Ascending aorta (tissue), 2 donors: ENCODE measurements around the gene SLC26A9. TPM values are rescaled to one million over a fixed set of nuclear protein-coding genes. Genes with fewer than 3 reads are reported as not detected.

Experiments
- DNase-seq, 2 donors: peaks; one replicate each; pipeline ENCODE4 v3.0.0-alpha.2; 2019; ENCODE audit warnings: low spot score in 2 of 2
- H3K27ac ChIP-seq, 2 donors: fragments of 200-600 bp; sonication (generic); one replicate each; pipeline ENCODE4 v1.5.1; 2016 to 2017; ENCODE audit warnings: mild to moderate bottlenecking in 1 of 2
- H3K27me3 ChIP-seq: fragments of 200-600 bp; sonication (generic); one replicate; pipeline ENCODE4 v1.5.1; 2017
- H3K36me3 ChIP-seq, 2 donors: fragments of 200-600 bp; sonication (generic); one replicate each; pipeline ENCODE4 v1.5.1; 2016
- H3K4me1 ChIP-seq, 2 donors: fragments of 200-600 bp; sonication (generic); one replicate each; pipeline ENCODE4 v1.5.1; 2016 to 2017; ENCODE audit warnings: mild to moderate bottlenecking in 1 of 2
- H3K4me3 ChIP-seq, 2 donors: fragments of 200-600 bp; sonication (generic); one replicate each; pipeline ENCODE4 v1.5.1; 2016 to 2017; ENCODE audit warnings: mild to moderate bottlenecking in 1 of 2
- H3K9me3 ChIP-seq, 2 donors: fragments of 200-600 bp; sonication (generic); one replicate each; pipeline ENCODE4 v1.5.1; 2016
- intact Hi-C: fragments of 100-400 bp; cut with DNase I; formaldehyde crosslinking; loops from one replicate; pipeline ENCODE4 v1.15.1; 2023
- total RNA-seq: library from RNA; depleted of rRNA; stranded (reverse); fragments of >200 nt; gene quantifications from one replicate; pipeline ENCODE4 v1.1.0, GENCODE V29; 2016
- TF ChIP-seq, protein P1 (sequence below), 3 experiments: fragments of 200-600 bp in 2 of 3; fragments of 450-650 bp in 1 of 3; sonication (generic) in 2 of 3; IDR thresholded peaks; one replicate each; pipeline ENCODE4 v1.5.1; 2016 to 2019; ENCODE audit warnings: antibody characterized with exemption in 3 of 3, mild to moderate bottlenecking in 1 of 3, moderate library complexity in 1 of 3

Gene SLC26A9
- total RNA-seq, 1 donor from 2014 or later = not detected

DNA sequence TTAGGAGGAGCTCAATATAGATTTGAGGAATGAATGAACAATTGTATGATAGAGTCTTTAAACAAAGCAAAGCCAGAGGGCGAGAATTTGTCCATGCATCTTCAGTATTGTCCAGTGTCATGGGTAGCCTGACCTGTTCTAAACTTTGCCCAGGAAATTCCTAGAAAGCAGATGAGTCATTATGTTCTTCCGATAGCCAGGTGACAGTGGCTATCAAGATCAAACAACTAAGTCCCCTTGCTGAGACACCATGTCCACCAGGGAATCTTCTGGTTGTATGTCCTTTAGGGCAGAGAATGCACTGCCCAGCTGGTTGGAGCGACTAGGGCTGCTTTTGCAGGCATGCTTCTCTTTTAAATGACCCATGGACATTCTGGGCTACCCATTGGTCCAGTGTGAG, 1.8 kb upstream of the SLC26A9 start:
- Histone ChIP-seq H3K4me3 (no peak overlapping the region), H3K27ac (no peak overlapping the region), H3K9me3 (no peaks in the 10 kb centered on the region), H3K4me1 (no peaks in the 10 kb centered on the region), H3K36me3 (no peaks in the 10 kb centered on the region), H3K27me3 (no peaks in the 10 kb centered on the region)
- intact Hi-C loops = no loop called here
- no peak for DNase-seq
- TF ChIP-seq, protein P1, sequence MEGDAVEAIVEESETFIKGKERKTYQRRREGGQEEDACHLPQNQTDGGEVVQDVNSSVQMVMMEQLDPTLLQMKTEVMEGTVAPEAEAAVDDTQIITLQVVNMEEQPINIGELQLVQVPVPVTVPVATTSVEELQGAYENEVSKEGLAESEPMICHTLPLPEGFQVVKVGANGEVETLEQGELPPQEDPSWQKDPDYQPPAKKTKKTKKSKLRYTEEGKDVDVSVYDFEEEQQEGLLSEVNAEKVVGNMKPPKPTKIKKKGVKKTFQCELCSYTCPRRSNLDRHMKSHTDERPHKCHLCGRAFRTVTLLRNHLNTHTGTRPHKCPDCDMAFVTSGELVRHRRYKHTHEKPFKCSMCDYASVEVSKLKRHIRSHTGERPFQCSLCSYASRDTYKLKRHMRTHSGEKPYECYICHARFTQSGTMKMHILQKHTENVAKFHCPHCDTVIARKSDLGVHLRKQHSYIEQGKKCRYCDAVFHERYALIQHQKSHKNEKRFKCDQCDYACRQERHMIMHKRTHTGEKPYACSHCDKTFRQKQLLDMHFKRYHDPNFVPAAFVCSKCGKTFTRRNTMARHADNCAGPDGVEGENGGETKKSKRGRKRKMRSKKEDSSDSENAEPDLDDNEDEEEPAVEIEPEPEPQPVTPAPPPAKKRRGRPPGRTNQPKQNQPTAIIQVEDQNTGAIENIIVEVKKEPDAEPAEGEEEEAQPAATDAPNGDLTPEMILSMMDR (IDR thresholded peaks at IDR 0.05) = no peak

DNA sequence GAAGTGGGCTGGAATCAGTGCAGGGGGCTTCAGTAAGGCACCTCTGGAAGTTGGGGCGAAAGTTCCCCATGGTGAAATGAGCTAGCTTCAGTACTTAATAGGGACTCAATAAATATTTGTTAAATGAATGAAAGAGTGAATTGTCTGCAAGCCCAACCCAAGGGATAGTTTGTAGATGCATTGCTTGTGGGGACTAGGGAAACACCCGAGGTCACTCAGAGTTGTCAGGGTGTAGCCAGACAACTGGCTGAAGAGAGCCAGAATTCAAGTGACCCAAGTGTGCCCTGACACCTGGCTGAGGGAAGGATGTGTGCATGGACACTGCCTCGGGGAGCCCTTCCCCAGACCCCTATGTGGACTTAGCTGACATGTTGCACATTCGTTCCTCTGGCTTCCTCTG, 1.3 kb upstream of the SLC26A9 start:
- H3K4me1 ChIP-seq = no peaks in the 10 kb centered on the region
- H3K36me3 ChIP-seq = no peaks in the 10 kb centered on the region
- TF ChIP-seq, protein P1 (IDR thresholded peaks at IDR 0.05) = no peak
- intact Hi-C loops = no loop called here
- H3K9me3 ChIP-seq = no peaks in the 10 kb centered on the region
- no peaks in the 10 kb centered on the region for H3K27me3 ChIP-seq
- H3K27ac ChIP-seq = no peak overlapping the region
- DNase-seq = no peak
- no peak overlapping the region for H3K4me3 ChIP-seq

DNA sequence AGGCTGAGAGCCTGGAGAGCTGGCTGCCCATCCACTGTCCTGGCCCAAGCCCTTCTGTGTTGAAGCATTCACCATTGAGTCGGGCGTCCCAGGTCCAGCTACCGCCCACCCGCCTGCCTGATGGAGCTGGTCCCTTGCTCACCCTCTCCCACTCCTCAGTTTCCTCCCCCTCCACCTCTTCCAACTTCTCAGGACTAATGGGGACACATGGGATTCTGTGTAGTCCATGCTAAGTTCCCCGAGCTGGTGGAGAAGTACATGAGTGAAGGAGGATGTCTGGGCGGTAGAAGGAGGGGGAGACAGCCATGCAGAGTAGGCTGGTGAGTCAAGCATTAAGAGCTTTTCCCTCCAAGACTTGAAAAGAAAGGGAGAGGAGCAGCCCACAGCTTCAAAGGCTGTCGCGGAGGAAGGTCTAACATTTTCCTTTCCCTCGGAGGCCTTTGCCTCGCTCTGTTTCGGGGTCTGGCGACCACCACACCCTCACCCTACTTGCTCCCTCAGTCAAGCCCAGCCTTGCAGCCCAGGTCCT, 561 bp downstream of the SLC26A9 start:
- no peaks in the 10 kb centered on the region for H3K9me3 ChIP-seq
- TF ChIP-seq, protein P1 (IDR thresholded peaks at IDR 0.05) = no peak
- H3K27ac ChIP-seq = no peak overlapping the region
- intact Hi-C loops = no loop called here
- DNase-seq = no peak
- H3K4me1 ChIP-seq = no peaks in the 10 kb centered on the region
- no peak overlapping the region for H3K4me3 ChIP-seq
- no peaks in the 10 kb centered on the region for H3K36me3 ChIP-seq
- H3K27me3 ChIP-seq = no peaks in the 10 kb centered on the region

DNA sequence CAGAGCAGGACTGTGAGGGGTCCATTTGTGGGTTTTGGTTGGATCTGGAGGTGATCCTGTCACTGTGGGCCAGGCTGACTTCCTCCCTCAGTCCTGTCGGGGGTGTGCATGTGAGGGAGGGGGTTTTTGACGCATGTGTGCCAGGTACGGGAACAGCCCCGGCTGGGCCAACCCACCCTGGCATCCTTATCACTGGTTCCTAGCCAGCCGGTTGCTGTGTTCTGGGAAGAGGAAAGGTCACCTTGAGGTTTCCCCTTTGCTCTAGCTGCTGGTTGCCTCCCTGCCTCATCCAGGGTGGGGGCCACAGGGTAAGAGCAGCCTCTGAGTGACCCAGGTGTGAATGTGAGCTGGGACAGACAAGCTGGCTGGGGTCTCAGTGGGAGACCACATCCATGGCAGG, 2.5 kb downstream of the SLC26A9 start:
- intact Hi-C loops = no loop called here

DNA sequence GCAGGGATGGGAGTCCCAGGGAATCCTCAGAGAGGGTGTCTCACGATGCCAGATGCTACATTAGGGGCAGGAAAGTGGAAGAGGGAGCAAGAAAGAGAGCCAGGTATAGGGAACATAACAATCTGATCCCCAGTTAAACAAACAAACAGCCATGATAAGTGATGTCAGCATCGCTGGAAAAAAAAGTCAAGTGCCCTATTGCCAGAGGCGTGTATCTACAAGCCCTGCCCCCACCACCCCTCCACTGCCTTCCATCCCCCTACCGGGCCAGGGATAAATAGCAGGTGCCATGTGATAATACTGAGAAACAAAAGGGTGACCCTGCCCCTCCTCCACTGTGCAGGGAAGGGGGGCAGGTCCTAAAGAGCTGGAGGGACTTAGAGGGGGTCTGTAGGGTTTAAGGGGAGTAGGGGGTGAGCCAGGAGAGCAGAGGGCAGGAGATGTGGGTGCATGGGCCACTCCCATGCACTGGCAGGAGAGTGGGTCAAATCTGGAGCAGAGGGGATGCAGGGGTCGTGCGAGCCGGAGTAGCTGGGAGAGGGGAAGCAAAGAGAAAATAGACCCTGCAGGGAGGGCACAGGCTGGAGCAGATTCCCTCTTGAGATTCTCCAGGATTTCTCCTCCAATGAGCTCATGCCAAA, 3.4 kb downstream of the SLC26A9 start:
- H3K27me3 ChIP-seq = no peaks in the 10 kb centered on the region
- no peaks in the 10 kb centered on the region for H3K36me3 ChIP-seq
- H3K4me1 ChIP-seq = peaks cover 0 to 4% of the 10 kb centered on the region in 2 donors
- H3K4me3 ChIP-seq = no peak overlapping the region
- intact Hi-C loops = no loop called here
- no peak for DNase-seq
- TF ChIP-seq, protein P1 (IDR thresholded peaks at IDR 0.05) = no peak
- H3K9me3 ChIP-seq = no peaks in the 10 kb centered on the region
- H3K27ac ChIP-seq = no peak overlapping the region

More for the DNA sequence above, 2.5 kb downstream of the SLC26A9 start:
- H3K4me3 ChIP-seq = no peak overlapping the region
- no peaks in the 10 kb centered on the region for H3K27me3 ChIP-seq
- DNase-seq = no peak
- H3K9me3 ChIP-seq = no peaks in the 10 kb centered on the region
- no peak overlapping the region for H3K27ac ChIP-seq
- H3K4me1 ChIP-seq = peaks cover 0 to 4% of the 10 kb centered on the region in 2 donors
- no peaks in the 10 kb centered on the region for H3K36me3 ChIP-seq
- TF ChIP-seq, protein P1 (IDR thresholded peaks at IDR 0.05) = no peak
